PC-9 (cell line): ENCODE results near the gene XAB2.

Source experiments
- CTCF ChIP-seq: fragments of 200-600 bp; sonication (generic); conservative IDR thresholded peaks from 2 replicates; pipeline ENCODE4 v1.6.1; 2017; ENCODE audit warnings: mixed run types, antibody characterized with exemption, mild to moderate bottlenecking, moderate library complexity
- EZH2 ChIP-seq: fragments of 200-600 bp; sonication (generic); IDR thresholded peaks from 2 replicates; pipeline ENCODE4 v1.8.0; 2017; ENCODE audit warnings: antibody characterized with exemption, low read depth

GRCh38 chr19:7627166-7627565 is 2.2 kb downstream of the XAB2 start:
- TF ChIP-seq CTCF = no peak
- TF ChIP-seq EZH2 = no peak
